Measurements from ENCODE around the gene SEMA7A. TPM values are rescaled to one million over a fixed set of nuclear protein-coding genes. Genes with fewer than 3 reads are reported as not detected.

Gene SEMA7A
- total RNA-seq, 1 experiment from 2014 or later, result 0.45 TPM

DNA sequence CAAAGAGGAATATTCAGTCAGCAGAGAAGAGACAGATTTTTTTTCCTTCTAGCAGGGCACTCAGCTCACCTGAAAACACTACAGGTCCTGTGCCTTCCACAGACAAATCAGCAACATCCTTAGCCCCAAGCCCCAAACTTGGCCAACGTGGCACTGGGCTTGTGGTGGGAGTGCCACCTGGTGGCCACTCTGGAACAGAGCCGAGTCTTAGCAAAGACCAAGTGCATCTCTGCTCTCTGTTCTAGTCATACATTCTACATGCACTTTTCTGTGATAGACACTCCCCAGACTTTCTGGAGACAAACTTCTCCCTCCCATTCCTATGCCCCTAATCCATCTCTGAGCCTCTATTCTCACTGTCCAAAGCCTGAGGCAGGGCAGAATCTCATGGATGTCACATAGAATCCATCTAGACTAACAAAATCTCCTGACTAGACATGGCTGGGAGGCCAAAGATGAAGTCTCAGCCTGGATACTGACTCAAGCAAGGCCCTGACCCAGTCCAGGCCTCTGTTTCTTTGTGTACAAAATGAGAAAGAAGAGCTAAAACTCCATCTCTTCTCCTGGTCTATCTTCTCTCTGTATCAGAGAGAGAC is 5.1 kb upstream of the SEMA7A start:
- no peak for TF ChIP-seq EZH2 (IDR thresholded peaks at IDR 0.05; ENCODE audit: borderline replicate concordance, low read depth, low read length, poor library complexity, severe bottlenecking)
- TF ChIP-seq CTCF (conservative IDR thresholded peaks at IDR 0.05; ENCODE audit: low read depth, low read length), result peak; percentile 94

GRCh38 chr15:74438206-74438605 is 4.4 kb upstream of the SEMA7A start:
- intact Hi-C loops (cut with micrococcal nuclease; ENCODE audit: unreplicated experiment), result loop anchor here (1.0 to 2.0 kb wide), 2 partner anchors 56 to 63 kb away; no protein-coding TSS in a partner anchor
- no peaks in the 10 kb centered on the region for H3K9me3 ChIP-seq (ENCODE audit: low read depth, low read length, poor library complexity, severe bottlenecking)
- H3K27ac ChIP-seq (ENCODE audit: low read depth, low read length, poor library complexity, severe bottlenecking), result no peak overlapping the region
- no peaks in the 10 kb centered on the region for H3K36me3 ChIP-seq (ENCODE audit: insufficient read depth, low read length, poor library complexity, severe bottlenecking)
- ChIA-PET CTCF (no interaction called here), POLR2A (ENCODE audit: low non-redundant PET) (no interaction called here)
- H3K4me3 ChIP-seq (ENCODE audit: low read depth, low read length, poor library complexity, severe bottlenecking), result no peak overlapping the region
- TF ChIP-seq EZH2 (IDR thresholded peaks at IDR 0.05; ENCODE audit: borderline replicate concordance, low read depth, low read length, poor library complexity, severe bottlenecking) (no peak), CTCF (conservative IDR thresholded peaks at IDR 0.05; ENCODE audit: low read depth, low read length) (no peak)
- H3K27me3 ChIP-seq (replicated peaks; ENCODE audit: insufficient read depth, low read depth, low read length, poor library complexity), result peaks cover 5% of the 10 kb centered on the region
- peaks cover 4% of the 10 kb centered on the region for H3K4me1 ChIP-seq (ENCODE audit: insufficient read depth, low read length, poor library complexity, severe bottlenecking)
- no peak for DNase-seq (ENCODE audit: low spot score)
- BruUV-seq (replicated peaks), result no TSS peak

More for the DNA sequence above, 5.1 kb upstream of the SEMA7A start:
- no peaks in the 10 kb centered on the region for H3K9me3 ChIP-seq (ENCODE audit: low read depth, low read length, poor library complexity, severe bottlenecking)
- H3K4me3 ChIP-seq (ENCODE audit: low read depth, low read length, poor library complexity, severe bottlenecking), result no peak overlapping the region
- BruUV-seq (replicated peaks), result no TSS peak
- ChIA-PET CTCF (interaction anchor here (0.6 to 1.0 kb wide), 3 partner anchors 57 to 306 kb away, joined by 3 to 8 read pairs (median 6); no protein-coding TSS in a partner anchor), POLR2A (ENCODE audit: low non-redundant PET) (no interaction called here)
- intact Hi-C loops (cut with micrococcal nuclease; ENCODE audit: unreplicated experiment), result loop anchor here (1.0 to 2.0 kb wide), 2 partner anchors 57 to 64 kb away; no protein-coding TSS in a partner anchor
- no peak overlapping the region for H3K27ac ChIP-seq (ENCODE audit: low read depth, low read length, poor library complexity, severe bottlenecking)
- peak; percentile 75 for DNase-seq (ENCODE audit: low spot score)
- no peaks in the 10 kb centered on the region for H3K36me3 ChIP-seq (ENCODE audit: insufficient read depth, low read length, poor library complexity, severe bottlenecking)
- H3K4me1 ChIP-seq (ENCODE audit: insufficient read depth, low read length, poor library complexity, severe bottlenecking), result peaks cover 4% of the 10 kb centered on the region
- no peaks in the 10 kb centered on the region for H3K27me3 ChIP-seq (replicated peaks; ENCODE audit: insufficient read depth, low read depth, low read length, poor library complexity)

- no peaks in the 10 kb centered on the region for H3K9me3 ChIP-seq (ENCODE audit: low read depth, low read length, poor library complexity, severe bottlenecking)
- BruUV-seq (replicated peaks), result no TSS peak
- intact Hi-C loops (cut with micrococcal nuclease; ENCODE audit: unreplicated experiment), result no loop called here
- peaks cover 26% of the 10 kb centered on the region for H3K27me3 ChIP-seq (replicated peaks; ENCODE audit: insufficient read depth, low read depth, low read length, poor library complexity)
- H3K4me3 ChIP-seq (ENCODE audit: low read depth, low read length, poor library complexity, severe bottlenecking), result peak overlapping the region; percentile 61
- no peak overlapping the region for H3K27ac ChIP-seq (ENCODE audit: low read depth, low read length, poor library complexity, severe bottlenecking)
- TF ChIP-seq EZH2 (IDR thresholded peaks at IDR 0.05; ENCODE audit: borderline replicate concordance, low read depth, low read length, poor library complexity, severe bottlenecking) (no peak), CTCF (conservative IDR thresholded peaks at IDR 0.05; ENCODE audit: low read depth, low read length) (no peak)
- H3K36me3 ChIP-seq (ENCODE audit: insufficient read depth, low read length, poor library complexity, severe bottlenecking), result no peaks in the 10 kb centered on the region
- CTCF ChIA-PET, result no interaction called here
- POLR2A ChIA-PET (ENCODE audit: low non-redundant PET), result no interaction called here
- peaks cover 11% of the 10 kb centered on the region for H3K4me1 ChIP-seq (ENCODE audit: insufficient read depth, low read length, poor library complexity, severe bottlenecking)
- DNase-seq (ENCODE audit: low spot score), result no peak
Observed at GRCh38 chr15:74434263-74435136, 742 bp upstream of the SEMA7A start.

Measured in A673 (cell line).